ENCODE results near the gene PPP1R3D. TPM values are rescaled to one million over a fixed set of nuclear protein-coding genes. Genes with fewer than 3 reads are reported as not detected.

The PPP1R3D gene
- polyA plus RNA-seq, 2 donors: 5.1 to 5.7 TPM

DNA sequence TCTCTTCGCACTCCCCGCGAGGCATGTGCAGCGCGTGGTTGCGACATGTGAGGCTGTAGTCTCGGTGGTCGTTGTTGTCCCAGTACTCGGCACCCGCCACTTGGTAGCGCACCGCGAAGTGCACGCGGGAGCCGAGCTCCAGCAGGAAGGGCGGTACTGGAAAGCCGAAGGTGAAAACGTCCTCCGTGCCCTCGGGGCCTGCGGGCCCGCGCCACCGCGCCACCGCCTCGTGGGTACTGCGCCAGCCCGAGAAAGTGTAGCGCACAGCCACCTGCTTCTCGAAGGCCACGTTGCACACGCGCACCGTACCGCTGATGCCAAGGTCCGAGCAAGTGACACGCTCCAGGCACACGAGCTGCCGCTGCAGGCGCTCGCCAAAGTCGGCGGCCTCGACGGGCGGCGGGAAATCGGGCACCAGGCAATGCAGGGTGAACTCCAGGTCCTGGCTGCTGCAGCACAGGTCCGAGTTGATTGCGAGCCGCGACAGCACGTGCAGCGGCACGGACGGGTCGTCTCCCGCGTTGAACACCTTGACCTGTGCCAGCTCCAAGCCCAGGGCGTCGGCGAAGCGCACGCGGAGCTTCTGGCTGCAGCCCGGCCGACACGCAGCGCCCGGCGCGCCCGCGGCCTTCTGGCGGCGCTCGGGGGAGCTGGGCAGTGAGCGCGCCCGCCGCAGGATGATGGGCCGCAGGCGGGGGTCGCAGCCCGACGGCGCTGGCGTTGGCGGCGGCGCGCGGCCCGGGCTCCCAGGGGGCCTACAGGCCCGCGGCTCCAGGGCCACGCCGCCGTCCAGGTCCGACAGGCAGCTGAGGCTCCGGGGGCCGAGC, 840 bp downstream of the PPP1R3D start:
- Histone ChIP-seq H3K27me3 (ENCODE audit: control insufficient read depth in 1 of 2, insufficient read depth in 2 of 2, low read length in 2 of 2) (no peaks in the 10 kb centered on the region), H3K27ac (ENCODE audit: low read depth in 2 of 2, low read length in 1 of 2) (peak overlapping the region; percentile 99), H3K9me3 (ENCODE audit: control insufficient read depth in 2 of 2, insufficient read depth in 1 of 2, low read depth in 1 of 2, low read length in 1 of 2) (peaks cover 0 to 3% of the 10 kb centered on the region in 2 donors), H3K4me3 (ENCODE audit: low read depth in 1 of 2, low read length in 2 of 2) (peak overlapping the region; percentile 81 to 87), H3K4me1 (ENCODE audit: control insufficient read depth in 2 of 2, insufficient read depth in 2 of 2, low read length in 1 of 2) (peaks cover 9% of the 10 kb centered on the region in 2 donors), H3K36me3 (ENCODE audit: control insufficient read depth in 2 of 2, insufficient read depth in 2 of 2, low read length in 1 of 2) (peaks cover 0 to 4% of the 10 kb centered on the region in 2 donors)
- WGBS, 2 donors: 44 to 47% methylated on average over 93 to 104 of the region's 104 CpGs

DNA sequence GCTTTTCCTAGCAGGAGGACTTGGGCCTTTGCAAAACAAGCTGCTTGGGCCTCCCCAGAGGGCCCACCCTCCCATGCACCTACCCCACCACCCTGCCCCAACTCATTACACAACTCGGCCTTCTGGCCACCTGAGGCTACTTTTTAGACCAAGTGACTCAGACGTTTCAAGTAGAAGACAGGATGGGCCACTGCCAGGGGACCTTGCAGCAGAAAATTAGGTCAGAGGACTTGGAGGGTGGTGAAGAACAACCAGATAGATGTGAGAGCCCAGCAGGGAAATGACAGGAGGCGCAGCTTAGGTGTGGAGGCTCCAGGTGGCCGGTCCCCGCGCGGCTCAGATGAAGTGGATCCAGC, 1.4 kb downstream of the PPP1R3D start:
- no peaks in the 10 kb centered on the region for H3K27me3 ChIP-seq (ENCODE audit: control insufficient read depth in 1 of 2, insufficient read depth in 2 of 2, low read length in 2 of 2)
- H3K4me1 ChIP-seq (ENCODE audit: control insufficient read depth in 2 of 2, insufficient read depth in 2 of 2, low read length in 1 of 2): peaks cover 9% of the 10 kb centered on the region in 2 donors
- H3K4me3 ChIP-seq (ENCODE audit: low read depth in 1 of 2, low read length in 2 of 2): peak overlapping the region; percentile 81 to 87
- 74 to 75% methylated on average over 7 of the region's 7 CpGs for WGBS, 2 donors
- no peak overlapping the region for H3K27ac ChIP-seq (ENCODE audit: low read depth in 2 of 2, low read length in 1 of 2)
- H3K9me3 ChIP-seq (ENCODE audit: control insufficient read depth in 2 of 2, insufficient read depth in 1 of 2, low read depth in 1 of 2, low read length in 1 of 2): peaks cover 0 to 3% of the 10 kb centered on the region in 2 donors
- no peaks in the 10 kb centered on the region for H3K36me3 ChIP-seq (ENCODE audit: control insufficient read depth in 2 of 2, insufficient read depth in 2 of 2, low read length in 1 of 2)

DNA sequence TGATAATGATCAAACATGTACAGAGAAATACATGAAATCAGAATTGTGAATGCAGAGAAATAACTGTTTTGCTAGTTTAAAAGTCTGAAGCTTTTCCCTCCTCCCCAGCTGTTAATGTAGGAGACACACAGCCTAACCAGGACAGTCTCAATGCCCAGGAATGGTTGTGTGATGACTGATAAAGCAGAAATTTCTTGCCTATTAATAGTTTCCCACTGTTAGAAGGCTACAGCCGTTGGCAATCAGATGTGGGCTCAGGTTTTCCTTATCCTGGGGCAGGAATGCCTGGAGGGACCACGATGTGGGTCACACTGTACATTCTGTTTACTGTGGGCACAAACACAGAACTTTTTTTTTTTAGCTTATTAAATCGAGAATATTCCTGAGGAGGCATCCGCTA, 1.9 kb downstream of the PPP1R3D start:
- peaks cover 0 to 3% of the 10 kb centered on the region in 2 donors for H3K9me3 ChIP-seq (ENCODE audit: control insufficient read depth in 2 of 2, insufficient read depth in 1 of 2, low read depth in 1 of 2, low read length in 1 of 2)
- no peaks in the 10 kb centered on the region for H3K27me3 ChIP-seq (ENCODE audit: control insufficient read depth in 1 of 2, insufficient read depth in 2 of 2, low read length in 2 of 2)
- no peak overlapping the region for H3K27ac ChIP-seq (ENCODE audit: low read depth in 2 of 2, low read length in 1 of 2)
- no peaks in the 10 kb centered on the region for H3K36me3 ChIP-seq (ENCODE audit: control insufficient read depth in 2 of 2, insufficient read depth in 2 of 2, low read length in 1 of 2)
- peaks cover 9 to 12% of the 10 kb centered on the region in 2 donors for H3K4me1 ChIP-seq (ENCODE audit: control insufficient read depth in 2 of 2, insufficient read depth in 2 of 2, low read length in 1 of 2)
- H3K4me3 ChIP-seq (ENCODE audit: low read depth in 1 of 2, low read length in 2 of 2): peak overlapping the region in 1 of 2 donors; percentile 87
- 55% methylated on average over 4 of the region's 4 CpGs for WGBS, 2 donors

DNA sequence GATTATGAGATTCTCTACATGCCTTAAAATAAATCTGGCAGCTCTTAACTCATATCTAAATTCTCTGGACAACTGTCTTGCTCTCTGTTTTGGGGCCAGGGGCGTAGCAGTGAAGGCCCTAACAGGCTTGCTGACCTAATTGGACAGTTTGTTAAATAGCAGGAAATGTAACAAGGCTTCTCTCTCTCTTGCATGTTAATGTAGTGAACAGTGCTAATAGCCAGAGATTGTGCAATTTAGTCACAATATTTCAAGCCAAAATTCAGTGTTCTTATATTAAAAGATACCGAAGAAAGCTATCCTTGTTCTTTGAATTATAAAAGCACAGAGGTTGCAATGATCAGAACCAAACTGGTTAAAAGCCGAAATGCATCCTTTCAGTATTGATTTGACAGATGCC, 3.0 kb downstream of the PPP1R3D start:
- Histone ChIP-seq H3K4me1 (ENCODE audit: control insufficient read depth in 2 of 2, insufficient read depth in 2 of 2, low read length in 1 of 2) (peaks cover 9 to 13% of the 10 kb centered on the region in 2 donors), H3K36me3 (ENCODE audit: control insufficient read depth in 2 of 2, insufficient read depth in 2 of 2, low read length in 1 of 2) (no peaks in the 10 kb centered on the region), H3K9me3 (ENCODE audit: control insufficient read depth in 2 of 2, insufficient read depth in 1 of 2, low read depth in 1 of 2, low read length in 1 of 2) (peaks cover 0 to 3% of the 10 kb centered on the region in 2 donors), H3K4me3 (ENCODE audit: low read depth in 1 of 2, low read length in 2 of 2) (no peak overlapping the region), H3K27ac (ENCODE audit: low read depth in 2 of 2, low read length in 1 of 2) (no peak overlapping the region), H3K27me3 (ENCODE audit: control insufficient read depth in 1 of 2, insufficient read depth in 2 of 2, low read length in 2 of 2) (no peaks in the 10 kb centered on the region)
- 63% methylated on average over 3 of the region's 3 CpGs for WGBS, 2 donors

DNA sequence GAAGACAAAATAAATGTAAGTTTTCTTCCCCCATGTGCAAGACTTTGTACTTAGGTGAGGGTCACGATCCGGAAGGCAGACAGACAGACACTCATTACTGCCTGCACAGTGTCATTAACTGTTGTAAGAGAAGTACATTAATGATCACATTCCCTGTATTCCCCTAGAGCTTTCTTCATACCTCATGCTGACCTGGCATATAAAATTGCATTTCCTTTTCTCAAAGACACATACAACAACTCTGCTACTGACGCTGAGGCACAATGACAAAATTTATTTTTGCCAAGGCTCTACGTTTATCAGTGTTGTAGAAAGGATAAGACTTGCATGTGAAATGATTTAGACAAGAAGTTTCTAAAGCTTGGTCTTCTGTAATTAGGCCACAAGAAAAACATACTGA, 3.7 kb downstream of the PPP1R3D start:
- Histone ChIP-seq H3K36me3 (ENCODE audit: control insufficient read depth in 2 of 2, insufficient read depth in 2 of 2, low read length in 1 of 2) (no peaks in the 10 kb centered on the region), H3K9me3 (ENCODE audit: control insufficient read depth in 2 of 2, insufficient read depth in 1 of 2, low read depth in 1 of 2, low read length in 1 of 2) (peaks cover 0 to 3% of the 10 kb centered on the region in 2 donors), H3K27me3 (ENCODE audit: control insufficient read depth in 1 of 2, insufficient read depth in 2 of 2, low read length in 2 of 2) (no peaks in the 10 kb centered on the region), H3K27ac (ENCODE audit: low read depth in 2 of 2, low read length in 1 of 2) (no peak overlapping the region), H3K4me3 (ENCODE audit: low read depth in 1 of 2, low read length in 2 of 2) (no peak overlapping the region), H3K4me1 (ENCODE audit: control insufficient read depth in 2 of 2, insufficient read depth in 2 of 2, low read length in 1 of 2) (peaks cover 9 to 13% of the 10 kb centered on the region in 2 donors)
- WGBS, 2 donors: 59 to 77% methylated on average over 4 of the region's 4 CpGs

DNA sequence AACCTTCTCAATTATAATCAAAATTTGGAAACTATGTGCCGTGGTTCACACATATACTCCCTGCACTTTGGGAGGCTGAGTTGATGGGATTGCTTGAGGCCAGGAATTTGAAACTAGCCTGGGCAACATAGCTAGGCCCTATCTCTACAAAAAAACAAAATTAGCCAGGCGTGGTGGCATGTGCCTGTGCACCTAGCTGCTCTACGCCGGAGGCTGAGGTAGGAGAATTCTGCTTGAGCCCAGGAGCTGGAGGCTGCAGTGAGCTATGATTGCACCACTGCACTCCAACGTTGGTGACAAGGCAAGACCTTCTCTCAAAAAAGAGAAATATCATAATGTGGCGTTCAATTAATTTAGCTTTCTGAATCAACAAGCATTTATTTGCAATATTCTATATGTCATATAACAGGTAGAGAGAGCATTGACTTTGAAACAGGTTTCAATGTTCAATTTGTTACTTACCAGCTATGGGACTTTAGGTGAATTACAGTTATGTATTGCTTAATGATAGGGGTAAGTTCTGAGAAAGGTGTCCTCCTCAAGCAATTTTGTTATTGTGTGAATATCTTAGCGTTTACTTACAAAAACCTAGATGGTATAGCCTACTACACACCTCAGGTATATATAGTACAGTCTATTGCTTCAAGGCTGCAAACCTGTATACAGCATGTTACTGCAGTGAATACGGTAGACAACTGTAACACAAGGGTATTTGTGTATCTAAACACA, 4.5 kb downstream of the PPP1R3D start:
- no peaks in the 10 kb centered on the region for H3K36me3 ChIP-seq (ENCODE audit: control insufficient read depth in 2 of 2, insufficient read depth in 2 of 2, low read length in 1 of 2)
- no peak overlapping the region for H3K27ac ChIP-seq (ENCODE audit: low read depth in 2 of 2, low read length in 1 of 2)
- H3K27me3 ChIP-seq (ENCODE audit: control insufficient read depth in 1 of 2, insufficient read depth in 2 of 2, low read length in 2 of 2): no peaks in the 10 kb centered on the region
- H3K9me3 ChIP-seq (ENCODE audit: control insufficient read depth in 2 of 2, insufficient read depth in 1 of 2, low read depth in 1 of 2, low read length in 1 of 2): peaks cover 0 to 3% of the 10 kb centered on the region in 2 donors
- H3K4me1 ChIP-seq (ENCODE audit: control insufficient read depth in 2 of 2, insufficient read depth in 2 of 2, low read length in 1 of 2): peaks cover 9 to 13% of the 10 kb centered on the region in 2 donors
- WGBS, 2 donors: 88 to 90% methylated on average over 8 of the region's 8 CpGs
- no peak overlapping the region for H3K4me3 ChIP-seq (ENCODE audit: low read depth in 1 of 2, low read length in 2 of 2)

DNA sequence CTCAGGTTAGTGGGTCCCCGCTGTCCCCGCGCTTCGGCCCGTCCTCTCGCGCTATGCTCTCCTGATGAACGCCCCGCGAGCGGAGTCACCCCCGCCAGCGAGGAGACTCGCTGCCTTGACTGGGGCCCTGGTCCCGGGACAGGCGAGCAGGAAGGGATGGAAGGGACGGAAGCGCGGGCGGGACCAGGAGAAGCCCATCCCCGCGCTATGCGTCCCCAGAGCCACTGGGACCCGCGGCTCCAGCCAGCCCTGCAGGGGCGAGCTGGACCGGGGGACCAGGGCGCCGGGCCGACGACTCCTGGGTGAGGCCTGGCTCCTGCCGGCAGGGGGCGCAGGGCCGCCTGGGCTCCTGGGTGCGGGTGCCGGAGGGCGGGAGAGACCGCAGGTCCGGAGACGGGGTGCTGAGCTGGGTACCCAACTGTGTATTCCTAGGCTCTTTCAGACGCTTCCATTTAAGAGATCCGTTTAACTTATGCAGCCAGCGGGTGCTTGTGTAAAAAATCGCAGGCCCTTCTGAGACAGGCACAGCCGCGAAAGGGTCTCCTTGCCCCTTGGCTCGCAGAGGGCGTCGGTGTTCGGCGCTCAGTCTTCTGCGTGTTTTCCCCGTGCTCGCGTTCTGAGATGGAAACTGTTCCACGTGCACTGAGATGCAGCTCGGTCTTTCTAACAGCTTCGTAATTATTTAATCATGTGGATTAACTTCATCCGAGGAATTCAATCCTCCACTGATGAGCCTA, 6.1 kb downstream of the PPP1R3D start:
- Histone ChIP-seq H3K4me1 (ENCODE audit: control insufficient read depth in 2 of 2, insufficient read depth in 2 of 2, low read length in 1 of 2) (peaks cover 4 to 8% of the 10 kb centered on the region in 2 donors), H3K36me3 (ENCODE audit: control insufficient read depth in 2 of 2, insufficient read depth in 2 of 2, low read length in 1 of 2) (no peaks in the 10 kb centered on the region), H3K4me3 (ENCODE audit: low read depth in 1 of 2, low read length in 2 of 2) (peak overlapping the region; percentile 50 to 80), H3K9me3 (ENCODE audit: control insufficient read depth in 2 of 2, insufficient read depth in 1 of 2, low read depth in 1 of 2, low read length in 1 of 2) (peaks cover 0 to under 1% of the 10 kb centered on the region in 2 donors), H3K27ac (ENCODE audit: low read depth in 2 of 2, low read length in 1 of 2) (peak overlapping the region; percentile 54 to 73), H3K27me3 (ENCODE audit: control insufficient read depth in 1 of 2, insufficient read depth in 2 of 2, low read length in 2 of 2) (no peaks in the 10 kb centered on the region)
- WGBS, 2 donors: 5 to 7% methylated on average over 52 to 59 of the region's 59 CpGs

DNA sequence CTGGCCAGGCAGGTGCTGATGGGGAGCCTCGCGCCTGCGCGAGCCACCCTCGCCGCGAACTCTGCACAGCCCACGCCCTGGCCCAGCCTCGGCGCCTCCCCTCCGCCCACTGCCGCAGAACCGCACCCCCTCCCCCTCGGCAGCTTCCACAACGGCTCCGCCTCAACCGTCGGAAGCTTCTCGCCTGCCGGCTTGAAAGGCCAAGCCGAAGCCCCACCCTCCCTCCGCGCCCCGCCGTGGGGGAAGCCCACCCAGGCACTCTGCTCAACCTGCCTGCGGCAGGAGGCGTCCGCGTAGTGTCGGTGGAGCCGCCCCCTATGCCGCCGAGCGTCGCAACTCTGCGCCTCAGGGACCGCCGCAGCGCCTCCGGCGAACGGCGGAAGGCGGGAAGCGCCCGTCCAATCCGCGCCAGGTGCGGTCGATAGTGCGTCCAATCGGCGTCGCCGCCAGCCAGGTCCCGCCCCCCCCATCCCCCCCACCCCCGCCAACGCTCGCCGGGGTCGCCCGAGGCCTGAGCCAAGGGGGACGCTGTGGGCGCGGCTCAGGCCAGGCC, 6.7 kb downstream of the PPP1R3D start, which contains the start of gene SYCP2:
Gene SYCP2, minus strand, starts transcription at position 342 of the 553 bp plus-strand sequence. CDS start 11,224 bp downstream, outside the sequence.
- H3K4me3 ChIP-seq (ENCODE audit: low read depth in 1 of 2, low read length in 2 of 2): peak within 1 kb of the TSS; percentile 50 to 80
- 25 to 30% methylated on average over 47 to 65 of the region's 65 CpGs for WGBS, 2 donors
- peak within 1 kb of the TSS; percentile 54 to 73 for H3K27ac ChIP-seq (ENCODE audit: low read depth in 2 of 2, low read length in 1 of 2)
- H3K4me1 ChIP-seq (ENCODE audit: control insufficient read depth in 2 of 2, insufficient read depth in 2 of 2, low read length in 1 of 2): peaks cover 0 to 4% of the 10 kb centered on the region in 2 donors
- no peaks in the 10 kb centered on the region for H3K9me3 ChIP-seq (ENCODE audit: control insufficient read depth in 2 of 2, insufficient read depth in 1 of 2, low read depth in 1 of 2, low read length in 1 of 2)
- no peaks in the 10 kb centered on the region for H3K27me3 ChIP-seq (ENCODE audit: control insufficient read depth in 1 of 2, insufficient read depth in 2 of 2, low read length in 2 of 2)
- H3K36me3 ChIP-seq (ENCODE audit: control insufficient read depth in 2 of 2, insufficient read depth in 2 of 2, low read length in 1 of 2): no peaks in the 10 kb centered on the region
